Epithelial cell of proximal tubule (primary cell): ENCODE results near the gene TGFBR3. TPM values are rescaled to one million over a fixed set of nuclear protein-coding genes. Genes with fewer than 3 reads are reported as not detected.

Experiments
- DNase-seq: peaks from one replicate; pipeline ENCODE4 v3.0.0-alpha.2; 2011; ENCODE audit warnings: low read depth
- H3K4me3 ChIP-seq: 2 replicates; pipeline ENCODE4 v1.5.1; 2011; ENCODE audit warnings: low read depth, mild to moderate bottlenecking, low read length
- total RNA-seq: library from RNA; depleted of rRNA; stranded (reverse); fragments of >200 nt; gene quantifications from 2 replicates; pipeline ENCODE4 v1.2.3, GENCODE V29; 2015
- TF ChIP-seq, protein P1 (sequence below): conservative IDR thresholded peaks from 2 replicates; pipeline ENCODE4 v1.5.1; 2012; ENCODE audit warnings: low read depth, mild to moderate bottlenecking, low read length

TGFBR3 gene
- total RNA-seq, 1 donor from 2014 or later: 6.9 TPM

DNA sequence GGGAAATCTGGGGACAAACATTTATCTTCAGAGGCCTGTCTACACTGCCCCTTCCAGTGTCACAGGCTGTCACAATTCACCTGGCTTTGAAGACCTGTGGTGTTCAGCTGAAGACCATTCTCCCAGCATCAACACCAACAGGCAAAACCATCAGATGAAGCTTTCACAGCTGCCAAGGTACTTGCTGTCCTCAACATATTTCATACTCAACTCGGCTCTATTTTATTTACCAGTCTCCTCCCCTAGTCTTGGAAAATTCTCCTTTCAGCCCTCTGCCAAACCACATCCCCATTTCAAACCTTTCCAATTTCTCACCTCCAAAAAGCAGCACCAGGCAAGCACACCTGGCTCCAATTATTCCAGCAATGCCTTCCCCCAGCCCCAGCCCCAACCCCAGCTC is 108.8 kb downstream of the TGFBR3 start:
- H3K4me3 ChIP-seq: no peak overlapping the region
- DNase-seq: no peak
- TF ChIP-seq, protein P1, sequence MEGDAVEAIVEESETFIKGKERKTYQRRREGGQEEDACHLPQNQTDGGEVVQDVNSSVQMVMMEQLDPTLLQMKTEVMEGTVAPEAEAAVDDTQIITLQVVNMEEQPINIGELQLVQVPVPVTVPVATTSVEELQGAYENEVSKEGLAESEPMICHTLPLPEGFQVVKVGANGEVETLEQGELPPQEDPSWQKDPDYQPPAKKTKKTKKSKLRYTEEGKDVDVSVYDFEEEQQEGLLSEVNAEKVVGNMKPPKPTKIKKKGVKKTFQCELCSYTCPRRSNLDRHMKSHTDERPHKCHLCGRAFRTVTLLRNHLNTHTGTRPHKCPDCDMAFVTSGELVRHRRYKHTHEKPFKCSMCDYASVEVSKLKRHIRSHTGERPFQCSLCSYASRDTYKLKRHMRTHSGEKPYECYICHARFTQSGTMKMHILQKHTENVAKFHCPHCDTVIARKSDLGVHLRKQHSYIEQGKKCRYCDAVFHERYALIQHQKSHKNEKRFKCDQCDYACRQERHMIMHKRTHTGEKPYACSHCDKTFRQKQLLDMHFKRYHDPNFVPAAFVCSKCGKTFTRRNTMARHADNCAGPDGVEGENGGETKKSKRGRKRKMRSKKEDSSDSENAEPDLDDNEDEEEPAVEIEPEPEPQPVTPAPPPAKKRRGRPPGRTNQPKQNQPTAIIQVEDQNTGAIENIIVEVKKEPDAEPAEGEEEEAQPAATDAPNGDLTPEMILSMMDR: no peak

DNA sequence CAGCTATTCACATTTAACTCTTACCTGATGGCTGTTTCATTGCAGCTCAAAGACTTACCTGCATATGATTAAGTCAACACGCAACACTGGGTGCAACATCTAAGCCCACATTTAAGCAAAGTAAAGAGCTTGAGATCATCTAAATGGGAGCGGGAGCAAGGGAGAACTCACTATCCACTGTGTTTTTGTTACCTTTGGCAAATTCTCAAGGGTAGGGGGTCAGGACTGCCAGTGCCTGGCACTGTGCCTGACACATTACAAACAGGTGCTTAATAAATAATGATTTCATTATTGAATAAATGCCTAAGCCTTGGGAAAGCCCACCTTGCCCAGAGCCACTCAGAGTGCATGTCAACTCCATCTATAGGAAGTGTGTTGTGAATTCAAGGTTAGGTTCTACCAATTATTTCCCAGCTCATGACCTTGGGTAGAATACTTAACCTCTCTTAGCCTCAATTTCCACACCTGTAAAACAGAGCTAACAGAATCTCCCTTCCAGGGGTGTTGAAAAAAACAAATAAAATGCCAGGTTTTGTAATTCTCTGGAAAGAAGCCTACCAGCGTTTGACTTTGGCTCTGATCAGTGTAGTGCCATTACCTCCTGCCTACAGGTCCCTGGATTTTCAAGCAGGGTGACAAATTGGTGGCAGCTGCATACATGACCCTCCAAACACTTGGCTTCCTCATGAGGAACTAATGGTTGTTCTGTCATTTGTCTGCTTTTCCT is 109.7 kb downstream of the TGFBR3 start:
- H3K4me3 ChIP-seq: no peak overlapping the region
- no peak for DNase-seq
- TF ChIP-seq, protein P1: no peak

DNA sequence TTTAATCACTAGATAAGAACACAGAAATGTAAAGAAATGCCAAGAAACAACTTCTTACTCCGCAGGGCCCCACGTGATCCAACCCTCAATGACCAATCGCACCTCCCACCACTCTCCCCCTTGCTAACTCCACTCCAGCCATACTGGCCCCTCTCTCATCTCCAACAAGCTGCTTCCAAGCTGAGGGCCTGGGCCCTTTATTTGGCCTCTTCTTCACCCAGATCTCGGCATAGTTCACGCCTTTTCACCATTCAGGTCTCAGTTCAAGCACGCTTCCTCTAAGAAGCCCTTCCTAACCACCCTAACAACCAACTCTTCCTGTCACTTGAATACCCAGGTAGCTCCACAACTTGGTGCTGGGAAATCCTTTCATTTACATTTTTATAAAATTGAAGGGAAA is 110.7 kb downstream of the TGFBR3 start:
- TF ChIP-seq, protein P1: no peak
- H3K4me3 ChIP-seq: no peak overlapping the region
- DNase-seq: no peak

DNA sequence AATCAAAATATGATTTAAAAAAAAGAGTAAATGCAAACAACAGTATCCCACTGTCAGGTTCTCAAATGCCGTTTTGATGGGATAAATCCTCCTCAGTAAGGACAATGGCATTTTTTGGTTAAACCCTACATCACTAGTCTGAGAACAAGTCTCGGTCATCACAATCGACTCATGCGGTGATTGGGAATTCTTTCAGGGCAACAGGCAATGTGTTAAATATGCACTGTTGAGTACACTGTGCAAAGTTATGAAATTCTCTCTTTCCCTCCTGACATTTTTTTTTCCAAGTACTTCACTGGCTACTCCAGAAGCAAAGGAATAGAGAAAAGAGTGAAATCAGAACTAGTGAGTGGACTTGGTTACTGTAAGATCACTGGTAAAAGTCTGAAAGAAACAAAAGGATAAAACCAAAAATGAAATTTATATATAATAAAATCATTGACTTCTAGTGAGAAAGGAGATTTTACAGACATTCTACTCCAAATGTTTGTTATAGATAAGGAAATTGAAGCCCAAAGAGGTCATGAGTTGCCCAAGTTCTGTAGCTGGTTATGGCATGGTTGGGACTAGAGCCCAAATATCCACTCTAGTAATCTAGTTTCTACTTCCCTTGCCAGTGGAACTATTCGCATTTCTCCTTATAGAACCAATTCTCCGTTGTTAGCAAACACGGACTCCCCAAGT is 111.3 kb downstream of the TGFBR3 start:
- H3K4me3 ChIP-seq: no peak overlapping the region
- no peak for DNase-seq
- TF ChIP-seq, protein P1: no peak

DNA sequence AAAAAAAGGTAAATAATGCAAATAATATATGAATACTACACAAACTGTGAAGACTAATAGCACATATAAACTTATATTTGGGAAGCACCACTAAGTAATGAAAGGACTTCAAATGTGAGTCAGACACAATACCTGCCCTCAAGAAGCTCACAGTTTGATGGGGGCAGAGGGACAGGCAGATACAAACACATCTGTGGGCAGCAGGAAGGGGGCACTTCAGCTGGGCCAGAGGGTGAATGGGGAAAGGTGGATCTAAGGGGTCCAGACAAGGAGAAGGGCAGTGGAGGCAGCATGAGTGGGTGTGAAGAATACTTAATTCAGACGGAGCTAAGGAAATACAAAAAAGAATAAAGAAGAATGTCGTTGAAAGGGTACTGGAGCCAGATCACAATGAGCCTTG is 114.2 kb downstream of the TGFBR3 start:
- DNase-seq: no peak
- H3K4me3 ChIP-seq: no peak overlapping the region
- TF ChIP-seq, protein P1: no peak

DNA sequence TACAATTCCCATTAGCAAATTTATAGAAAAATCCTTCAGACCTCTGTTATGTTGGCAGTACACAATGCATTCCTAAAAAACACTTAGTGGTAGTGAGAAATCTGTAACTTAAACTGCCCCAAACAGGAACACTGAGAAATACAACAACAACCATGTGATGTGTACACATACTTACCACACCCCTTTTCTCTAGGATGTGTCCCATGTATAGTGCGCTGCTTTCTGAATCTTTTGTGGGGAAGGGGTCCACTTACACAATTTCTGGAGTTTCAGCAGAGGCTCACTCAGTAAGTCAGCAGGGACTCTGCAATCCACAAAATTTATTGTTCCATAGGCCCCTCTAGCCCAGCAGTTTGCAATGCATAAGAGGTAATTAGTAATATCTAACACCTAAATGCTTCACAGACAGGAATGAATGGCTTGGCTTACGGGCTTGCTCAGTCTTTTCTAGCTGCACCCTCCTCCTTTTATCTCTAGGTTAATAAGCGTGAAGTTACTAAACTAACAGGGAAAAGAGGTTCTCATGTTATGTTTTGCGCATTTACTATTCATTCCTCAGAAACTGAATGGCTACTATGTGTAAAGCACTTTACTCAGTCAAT is 115.2 kb downstream of the TGFBR3 start:
- TF ChIP-seq, protein P1: no peak
- H3K4me3 ChIP-seq: no peak overlapping the region
- no peak for DNase-seq
